GM19455 (cell line): ENCODE results near the gene WTIP.
"Not testable (repeated sequence)": the region's sequence is repeated elsewhere in the genome, so short reads cannot be mapped to it uniquely, and the experiment has no call there.

Experiments
- ATAC-seq: cut with Tn5 transposase; IDR thresholded peaks from one replicate; pipeline ENCODE4 v1.9.1; 2021; ENCODE audit not compliant: unreplicated experiment

WTIP gene

DNA sequence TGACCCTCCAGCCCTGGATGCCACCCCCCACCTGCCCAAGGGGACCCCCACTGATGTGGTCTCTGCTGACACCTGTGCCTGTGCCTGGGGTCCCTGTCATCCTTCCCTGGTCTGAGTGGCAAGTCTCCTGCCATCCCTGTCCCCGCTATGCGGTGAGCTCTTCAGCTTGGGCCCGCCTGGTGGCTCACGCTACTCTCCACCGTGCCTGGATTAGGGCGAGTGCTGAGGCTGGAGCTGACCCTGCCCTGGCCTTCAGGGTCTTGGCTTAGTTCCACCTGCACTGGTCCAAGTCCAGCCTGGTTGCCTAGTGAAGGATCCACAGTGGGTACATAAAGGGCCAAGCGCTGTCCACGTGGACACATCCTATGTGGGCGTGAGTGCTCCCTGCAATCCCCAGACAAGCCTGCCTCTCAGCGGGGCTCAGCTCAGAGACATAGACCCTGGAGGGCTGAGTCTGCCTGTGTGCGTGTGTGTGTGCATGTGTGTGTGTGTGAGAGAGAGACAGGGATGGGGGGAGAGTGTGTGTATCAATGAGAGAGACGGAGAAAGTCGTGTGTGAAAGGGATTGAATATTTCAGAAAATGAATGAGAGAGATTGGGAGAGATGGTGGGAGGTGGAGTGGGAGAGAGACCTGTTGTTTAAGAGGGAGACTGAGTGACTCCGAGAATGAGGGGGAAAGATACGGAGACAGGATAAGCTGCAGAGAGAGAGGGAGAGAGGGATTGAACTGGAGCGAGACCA is 22.1 kb downstream of the WTIP start:
- ATAC-seq, result no peak

DNA sequence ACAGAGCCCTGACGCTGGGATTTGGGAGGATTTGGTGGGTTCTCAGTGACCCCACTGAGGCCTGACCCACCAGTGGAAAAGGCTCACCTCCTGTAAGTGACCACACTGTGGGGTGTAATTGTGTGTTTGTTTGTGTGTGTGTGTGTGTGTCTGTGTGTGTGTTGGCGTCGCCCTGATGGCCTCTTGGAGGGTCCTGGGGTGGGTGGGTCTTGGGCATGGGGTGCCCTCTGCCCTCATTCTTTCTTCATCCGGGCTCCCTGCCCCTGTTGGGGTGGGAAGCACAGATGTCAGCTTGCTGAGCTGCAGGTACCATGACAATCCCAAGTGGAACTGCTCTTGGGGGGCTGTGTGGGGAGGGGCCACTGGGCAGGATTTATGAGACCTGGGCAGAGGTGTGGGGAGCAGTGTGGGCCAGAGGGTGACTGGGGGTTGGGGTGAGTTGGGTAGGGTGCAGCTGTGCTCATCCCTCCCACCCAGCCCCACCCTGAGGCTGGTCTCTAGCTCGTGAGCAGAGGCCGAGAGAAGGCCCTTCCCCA is 22.8 kb downstream of the WTIP start:
- ATAC-seq, result no peak

DNA sequence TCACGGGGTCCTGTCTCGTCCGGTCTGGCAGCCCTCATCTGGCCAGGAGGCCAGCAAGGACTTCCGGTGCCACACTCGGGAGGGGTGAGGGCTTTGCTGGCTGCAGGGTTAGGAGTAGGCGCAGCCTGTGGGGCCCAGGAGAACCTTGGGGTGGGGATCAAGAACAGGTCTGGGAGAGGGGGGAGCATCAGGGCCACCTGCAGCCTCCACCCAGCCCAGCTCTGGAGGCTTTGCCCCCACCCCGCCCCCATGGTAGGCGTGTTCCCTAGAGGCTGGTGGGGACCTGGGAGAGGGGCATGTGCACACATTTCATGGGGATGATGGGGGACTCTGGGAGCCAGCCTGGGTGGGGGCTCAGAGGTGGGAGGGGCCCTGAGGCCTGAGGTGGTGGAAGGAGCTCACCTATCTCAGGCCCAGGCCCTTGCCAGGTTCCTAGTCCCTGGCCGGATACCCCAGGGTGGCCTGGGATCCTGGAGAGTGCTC is 23.3 kb downstream of the WTIP start:
- ATAC-seq, result no peak

DNA sequence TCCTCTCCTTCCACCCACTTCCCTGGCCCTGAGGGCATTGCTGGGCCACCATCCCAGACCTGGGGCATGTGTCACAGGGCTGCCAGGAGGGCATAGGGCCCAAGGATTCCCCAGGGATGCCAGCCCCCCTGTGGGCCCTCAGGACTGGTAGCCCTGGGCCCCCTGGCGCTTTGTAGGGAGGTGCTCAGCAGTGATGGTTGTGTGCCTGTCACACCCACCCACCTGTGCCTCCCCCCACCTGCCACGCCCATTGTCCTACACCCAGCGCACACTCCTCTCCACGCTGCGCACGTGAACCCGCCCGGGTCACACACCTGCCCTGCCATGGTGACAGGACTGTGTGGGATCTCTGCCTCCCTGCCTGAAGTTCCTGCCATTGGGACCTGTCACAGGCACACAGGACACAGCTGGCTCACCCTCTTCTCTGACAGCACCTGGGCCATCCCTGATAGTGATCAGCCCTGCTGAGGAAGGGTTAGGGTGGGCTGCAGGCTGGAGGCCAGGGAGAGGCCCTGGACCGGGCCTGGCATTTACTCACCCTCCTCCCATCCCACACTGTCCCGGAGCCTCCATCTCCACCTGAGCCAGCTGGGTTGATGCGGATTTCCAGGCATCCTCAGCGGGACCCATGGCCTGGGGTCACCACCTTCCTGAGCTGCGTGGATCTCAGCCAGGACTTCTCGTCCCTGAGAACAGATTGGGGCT is 23.9 kb downstream of the WTIP start:
- ATAC-seq, result no peak

DNA sequence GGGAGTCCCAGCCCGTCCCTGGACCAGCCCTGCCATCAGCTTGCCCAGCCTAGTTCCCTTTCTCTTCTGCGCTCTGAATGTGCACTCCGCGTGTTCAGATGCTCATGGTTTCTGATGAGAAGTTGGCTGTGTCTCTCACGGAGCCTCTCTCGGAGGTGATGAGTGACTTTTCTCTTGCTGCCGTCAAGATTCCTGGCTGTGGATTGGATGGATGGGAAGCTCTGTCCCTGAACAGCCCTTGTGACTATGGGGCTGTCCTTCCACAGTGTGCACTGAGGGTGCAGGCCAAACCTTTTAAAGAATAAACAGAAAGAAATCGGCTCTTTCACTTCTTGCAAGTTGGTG is 24.4 kb downstream of the WTIP start:
- no peak for ATAC-seq

DNA sequence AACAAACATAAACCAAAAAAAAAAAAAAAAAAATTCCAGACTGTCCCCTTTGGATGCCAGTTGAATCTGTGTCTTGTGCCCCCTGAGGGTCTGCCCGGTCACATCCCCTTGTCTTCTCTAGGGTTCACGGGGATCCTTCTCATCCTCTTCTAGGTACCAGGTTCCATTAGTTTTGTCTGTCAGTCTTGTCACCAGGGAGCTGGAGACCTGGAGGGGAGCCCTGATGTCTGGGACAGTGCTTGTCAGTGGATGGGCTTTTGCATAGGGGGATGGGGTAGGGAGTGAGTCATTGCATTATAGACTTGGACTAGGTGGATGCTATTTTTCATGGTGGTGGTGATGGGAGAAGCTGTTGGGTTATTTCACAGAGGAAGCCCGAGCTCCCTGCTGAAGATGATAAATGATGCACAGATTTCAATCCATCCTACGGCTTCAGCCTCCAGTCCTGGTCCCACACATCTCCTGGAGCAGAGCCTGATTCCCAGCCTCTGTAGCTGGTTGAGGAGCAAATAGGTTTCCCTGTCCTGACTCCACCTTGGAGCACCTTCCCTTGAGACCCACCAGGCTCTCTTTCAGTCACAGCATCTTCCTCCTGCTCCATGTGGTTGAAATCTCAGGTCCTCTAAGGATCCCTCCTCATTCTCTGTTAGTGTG is 26.0 kb downstream of the WTIP start:
- no peak for ATAC-seq

DNA sequence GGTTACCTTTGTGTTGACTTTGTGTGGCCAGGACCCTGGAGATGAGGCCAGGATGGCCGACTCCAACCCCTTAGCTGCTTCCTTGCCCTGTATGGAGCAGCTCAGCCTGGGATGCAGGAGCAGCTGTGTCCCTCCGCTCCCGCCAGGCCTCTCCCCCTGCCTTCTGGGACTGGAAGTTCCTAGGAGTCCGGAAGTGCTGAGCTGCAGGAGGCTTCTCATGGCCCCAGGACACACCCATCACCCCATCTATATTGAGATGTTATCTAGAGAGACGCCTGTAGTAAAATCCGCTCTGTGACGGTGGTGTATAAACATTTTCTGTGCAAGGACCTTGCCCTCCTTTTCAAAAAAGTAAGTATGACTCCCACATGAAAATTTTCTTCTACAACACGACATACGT is 27.0 kb downstream of the WTIP start:
- no peak for ATAC-seq

DNA sequence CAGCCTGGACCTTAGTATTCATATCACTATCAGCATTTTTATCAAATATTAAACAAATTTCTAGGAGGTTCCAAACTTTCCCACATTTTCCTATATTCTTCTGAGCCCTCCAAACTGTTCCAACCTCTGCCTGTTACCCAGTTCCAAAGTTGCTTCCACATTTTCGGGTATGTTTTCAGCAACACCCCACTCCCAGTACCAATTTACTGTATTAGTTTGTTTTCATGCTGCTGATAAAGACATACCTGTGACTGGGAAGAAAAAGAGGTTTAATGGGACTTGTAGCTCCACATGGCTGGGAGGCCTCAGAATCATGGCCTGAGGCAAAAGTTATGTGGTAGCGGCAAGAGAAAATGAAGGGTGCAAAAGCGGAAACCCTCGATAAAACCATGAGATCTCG is 29.3 kb downstream of the WTIP start:
- not testable (repeated sequence) for ATAC-seq

DNA sequence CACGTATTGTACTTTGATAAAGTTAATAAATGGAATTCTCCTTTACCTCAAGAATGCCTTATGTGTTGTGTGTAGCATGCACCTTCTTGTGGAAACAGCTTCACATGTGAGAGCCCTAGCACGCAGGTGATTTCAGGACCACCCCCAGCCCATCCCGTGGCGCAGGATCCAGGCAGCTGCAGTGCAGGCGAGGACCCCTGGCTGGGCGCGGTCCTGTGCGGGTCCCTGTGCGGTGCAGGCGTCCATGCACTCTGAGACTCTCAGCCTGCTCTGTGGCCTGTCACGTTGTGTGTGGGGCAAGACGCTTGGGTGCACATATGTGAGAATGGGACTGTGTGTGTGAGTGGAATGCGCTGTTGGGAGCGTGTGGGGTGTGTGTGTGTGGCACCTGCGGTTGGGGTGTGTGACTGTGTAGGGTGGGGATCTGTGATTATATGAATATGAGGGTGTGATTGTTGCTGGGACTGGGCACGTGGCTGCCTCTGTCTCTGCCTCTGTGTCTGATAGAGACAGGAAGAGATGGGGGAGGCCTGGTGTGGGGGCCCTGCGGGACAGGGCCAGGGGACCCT is 30.8 kb downstream of the WTIP start:
- no peak for ATAC-seq

DNA sequence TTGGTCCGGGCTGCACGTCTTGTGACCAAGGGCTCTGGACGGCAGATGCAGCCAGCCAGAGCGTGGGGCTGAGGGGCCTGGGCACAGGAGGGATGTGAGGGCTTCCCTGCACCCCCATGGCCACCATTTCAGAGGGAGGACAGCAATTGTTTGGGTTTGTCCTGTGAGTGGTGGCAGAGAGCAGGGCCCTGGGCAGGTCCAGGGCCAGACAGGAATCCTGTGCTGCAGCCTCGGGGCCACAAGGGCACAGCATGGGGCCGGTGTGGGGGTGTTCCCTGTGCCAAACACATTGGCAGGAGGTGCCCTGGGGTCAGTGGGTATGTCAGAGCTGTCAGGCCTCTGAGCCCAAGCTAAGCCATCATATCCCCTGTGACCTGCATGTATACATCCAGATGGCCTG is 32.2 kb downstream of the WTIP start:
- ATAC-seq, result no peak

DNA sequence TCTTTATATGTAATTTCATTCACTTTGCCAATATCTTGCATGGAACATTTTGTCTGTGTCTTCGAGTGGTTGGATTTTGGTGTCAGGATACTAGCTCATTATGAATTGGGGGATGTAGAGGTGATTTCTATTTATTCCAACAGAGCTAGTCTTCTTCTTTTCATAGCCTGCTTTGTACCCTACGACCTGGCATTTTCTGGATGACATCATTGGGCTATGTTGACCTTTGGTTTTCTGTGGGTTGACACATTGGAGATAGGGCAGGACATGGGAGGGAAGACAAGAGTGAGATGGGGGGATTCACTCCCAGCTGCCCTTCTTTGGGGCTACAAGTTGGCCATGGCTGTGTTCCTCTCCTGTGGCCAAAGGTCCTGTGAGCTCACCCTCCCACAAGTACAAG is 38.0 kb downstream of the WTIP start:
- ATAC-seq, result no peak

DNA sequence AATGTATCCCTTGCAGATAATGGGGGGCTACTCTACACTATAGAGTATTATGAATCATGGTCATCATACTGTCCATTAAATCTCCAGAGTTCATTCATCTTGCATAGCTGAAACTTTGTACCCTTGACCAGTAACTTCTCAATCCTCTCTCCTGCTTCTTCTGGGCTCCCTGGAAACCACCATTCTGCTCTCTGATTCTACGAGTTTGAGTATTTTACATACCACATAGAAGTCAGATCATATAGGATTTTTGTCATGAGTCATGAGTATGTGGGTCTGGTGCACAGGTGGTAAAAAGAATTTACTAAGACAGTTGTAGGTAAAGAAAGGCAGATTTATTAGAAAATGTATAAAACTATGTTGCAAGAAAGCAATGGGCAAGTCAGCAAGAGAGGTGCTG is 41.9 kb downstream of the WTIP start:
- ATAC-seq, result no peak

DNA sequence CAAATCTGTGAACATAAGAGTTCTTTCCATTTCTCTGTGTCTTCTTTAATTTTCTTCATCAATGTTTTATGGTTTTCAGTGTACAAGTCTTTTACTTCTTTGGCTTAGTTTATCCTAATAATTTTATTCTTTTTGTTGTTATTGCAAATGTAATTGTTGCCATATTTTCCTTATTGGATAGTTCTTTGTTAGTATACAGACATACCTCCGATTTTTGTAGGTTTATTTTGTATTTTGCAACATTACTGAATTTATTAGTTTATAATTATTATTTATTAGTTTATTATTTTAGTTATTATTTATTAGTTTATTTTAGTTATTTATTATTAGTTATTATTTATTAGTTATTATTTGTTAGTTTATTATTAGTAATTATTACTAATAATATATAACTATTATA is 43.4 kb downstream of the WTIP start:
- no peak for ATAC-seq

DNA sequence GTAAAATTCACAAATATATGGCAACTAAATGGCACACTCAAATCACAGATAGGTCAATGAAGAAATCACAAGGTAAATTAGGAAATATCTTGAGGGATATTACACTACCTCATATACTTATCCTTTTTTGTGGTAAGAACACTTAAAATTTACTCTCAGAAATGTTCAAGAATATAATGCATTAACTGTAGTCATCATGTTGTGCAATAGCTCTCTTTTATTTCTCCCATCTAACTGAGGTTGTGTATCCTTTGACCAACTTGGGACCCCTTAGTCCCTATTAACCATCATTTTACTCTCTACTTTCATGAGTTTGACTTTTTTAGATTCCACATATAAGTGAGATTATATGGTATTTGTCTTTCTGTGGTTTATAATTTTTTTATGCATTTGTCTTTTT is 52.6 kb downstream of the WTIP start:
- no peak for ATAC-seq

DNA sequence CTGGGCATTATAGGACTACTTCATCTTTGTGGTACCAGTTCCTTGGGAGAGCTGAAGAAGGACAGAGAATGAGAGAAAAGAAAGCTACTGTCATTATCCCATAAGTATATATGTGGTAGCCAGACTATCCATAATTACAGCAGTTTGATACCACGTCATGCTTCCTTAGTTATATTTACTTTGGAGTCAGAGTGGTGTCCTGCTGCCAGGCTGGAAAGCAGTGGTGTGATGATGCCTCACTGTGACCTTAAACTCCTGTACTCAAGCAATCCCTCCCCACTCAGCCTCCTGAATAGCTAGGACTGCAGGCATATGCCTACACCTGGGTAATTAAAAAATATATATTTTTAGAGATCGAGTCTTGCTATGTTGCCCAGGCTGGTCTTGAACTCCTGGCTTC is 57.8 kb downstream of the WTIP start:
- no peak for ATAC-seq

DNA sequence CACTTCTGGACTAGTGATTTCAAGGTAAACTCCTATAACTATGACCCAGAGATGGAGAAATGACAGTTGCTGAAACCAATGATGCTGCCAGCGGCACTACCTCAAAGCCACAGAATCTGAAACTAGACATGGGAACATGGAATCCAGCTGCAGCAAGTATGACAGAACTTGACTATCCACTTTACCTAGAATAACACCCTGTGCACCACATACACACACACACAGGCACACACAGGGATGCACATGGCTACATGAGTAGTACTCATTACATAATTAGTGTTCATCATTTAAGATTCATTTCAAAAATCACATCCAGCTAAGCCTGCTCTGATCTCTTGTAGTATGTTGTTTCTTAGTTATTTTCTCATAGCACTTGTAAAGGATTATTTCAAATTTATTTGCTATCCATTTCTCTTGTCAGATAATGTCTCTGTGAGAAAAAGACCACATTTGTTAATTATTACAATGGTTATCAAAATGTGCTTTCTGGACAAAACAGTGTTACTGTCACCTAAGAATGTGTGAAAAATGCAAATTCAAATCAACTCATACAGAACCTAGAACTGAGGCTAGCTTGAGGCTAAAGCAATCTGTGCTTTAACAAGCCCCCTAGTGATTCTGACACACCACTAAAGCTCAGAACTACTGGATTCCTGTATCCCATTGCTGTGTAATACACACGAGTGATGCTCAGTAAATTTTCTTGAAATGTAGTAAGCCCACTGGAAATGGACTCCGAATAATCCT is 59.4 kb downstream of the WTIP start:
- ATAC-seq, result no peak

DNA sequence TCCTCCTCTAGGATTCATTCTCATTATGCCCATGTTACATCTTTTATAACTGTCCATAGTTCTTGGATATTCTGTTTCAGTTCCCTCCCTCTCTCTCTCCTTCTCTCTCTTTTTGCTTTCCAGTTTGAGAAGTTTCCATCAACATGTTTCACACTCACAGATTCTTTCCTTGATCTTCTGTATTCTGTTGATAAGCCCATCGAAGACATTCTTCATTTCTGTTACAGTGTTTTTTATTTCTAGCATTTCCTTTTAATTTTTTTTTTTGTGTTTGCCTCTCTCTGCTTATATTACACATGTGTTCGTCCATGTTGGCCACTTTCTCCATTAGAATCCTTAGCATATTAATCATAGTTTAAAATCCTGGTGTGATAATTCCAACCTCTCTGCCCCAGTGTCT is 68.3 kb downstream of the WTIP start:
- no peak for ATAC-seq

DNA sequence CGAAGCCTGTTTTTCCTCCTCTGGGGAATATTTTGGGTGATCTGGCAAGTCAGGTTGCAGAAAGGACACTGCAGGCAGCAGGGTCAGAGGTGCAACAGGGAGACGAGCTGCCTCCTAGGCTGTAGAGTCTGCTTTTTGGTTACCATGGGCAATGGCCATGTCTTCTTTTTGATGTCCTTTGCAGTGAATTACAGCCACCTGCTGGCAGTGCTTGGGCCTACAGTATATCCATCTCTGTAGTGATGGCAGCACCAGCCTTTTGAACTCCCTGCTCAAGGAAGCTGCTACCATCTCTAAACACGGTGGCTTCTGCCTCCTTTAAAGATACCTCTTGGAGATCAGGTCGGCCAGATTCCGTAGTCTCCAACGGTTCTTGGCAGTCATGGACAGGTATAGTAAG is 73.9 kb downstream of the WTIP start:
- no peak for ATAC-seq

DNA sequence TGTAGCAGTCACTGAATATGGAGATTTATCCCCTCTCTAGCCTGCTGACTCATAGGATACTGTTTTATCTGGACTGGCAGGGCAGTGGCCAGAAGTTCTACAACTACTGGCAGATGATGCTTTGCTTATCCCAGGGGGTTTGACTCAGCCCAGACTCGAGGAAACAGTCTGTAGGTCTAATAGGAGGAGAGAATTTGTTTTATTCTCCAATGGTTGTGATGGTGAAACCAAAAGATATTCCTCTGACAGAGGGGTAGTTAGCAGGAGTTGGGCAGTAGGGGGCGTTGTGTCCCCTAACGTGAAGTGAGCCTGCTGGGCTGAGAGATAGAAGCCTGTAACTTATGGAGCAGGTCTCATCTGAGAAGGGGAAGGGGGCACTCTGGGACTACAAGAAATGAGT is 74.9 kb downstream of the WTIP start:
- no peak for ATAC-seq

DNA sequence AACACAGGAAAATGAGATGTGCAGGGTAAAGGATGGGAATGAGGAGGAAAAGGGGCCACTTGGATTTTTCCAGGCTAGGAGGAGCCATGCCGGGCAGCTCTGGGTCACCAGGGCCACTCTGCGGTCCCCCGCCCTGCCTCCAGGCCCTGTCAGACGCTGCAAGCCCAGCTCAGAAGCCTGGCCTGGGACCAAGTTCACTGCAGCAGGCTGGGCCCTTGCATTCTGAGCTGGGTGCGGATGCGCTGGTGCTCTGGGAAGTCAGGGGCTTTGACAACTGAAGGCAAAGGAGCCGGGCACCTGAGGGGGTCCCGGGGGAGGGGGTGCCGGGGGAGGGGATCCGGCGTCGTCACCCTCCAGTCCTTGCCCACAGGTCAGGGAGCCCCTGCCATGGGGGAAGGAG is 77.5 kb downstream of the WTIP start:
- no peak for ATAC-seq

DNA sequence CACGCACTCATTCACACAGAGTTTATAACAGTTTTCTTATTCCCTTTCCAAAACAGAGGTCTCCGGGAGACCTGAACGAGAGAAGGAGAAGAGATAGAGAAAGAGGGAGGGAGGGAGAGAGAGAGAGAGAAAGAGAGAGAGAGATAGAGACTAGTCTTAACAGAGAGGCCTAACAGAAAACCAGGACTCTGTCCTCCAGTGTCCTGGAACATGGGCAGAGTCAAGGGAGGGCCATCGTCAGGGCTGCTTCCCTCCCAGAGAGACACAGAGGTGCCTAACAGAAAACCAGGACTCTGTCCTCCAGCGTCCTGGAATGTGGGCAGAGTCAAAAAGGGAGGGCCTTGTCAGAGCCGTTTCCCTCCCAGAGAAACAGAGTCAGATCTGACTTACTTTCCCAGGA is 78.7 kb downstream of the WTIP start:
- ATAC-seq, result no peak
